Activated CD8-positive, alpha-beta memory T cell treated with anti-CD3 and anti-CD28 coated beads, Interleukin-2, amount 50 U/mL, for 48 hours (primary cell): Measurements from ENCODE around the gene GPSM1.
"Not testable (repeated sequence)": the region's sequence is repeated elsewhere in the genome, so short reads cannot be mapped to it uniquely, and the experiment has no call there.

Source experiments
- DNase-seq: peaks from one replicate; pipeline ENCODE4 v3.0.0-alpha.2; 2020

GPSM1 gene

DNA sequence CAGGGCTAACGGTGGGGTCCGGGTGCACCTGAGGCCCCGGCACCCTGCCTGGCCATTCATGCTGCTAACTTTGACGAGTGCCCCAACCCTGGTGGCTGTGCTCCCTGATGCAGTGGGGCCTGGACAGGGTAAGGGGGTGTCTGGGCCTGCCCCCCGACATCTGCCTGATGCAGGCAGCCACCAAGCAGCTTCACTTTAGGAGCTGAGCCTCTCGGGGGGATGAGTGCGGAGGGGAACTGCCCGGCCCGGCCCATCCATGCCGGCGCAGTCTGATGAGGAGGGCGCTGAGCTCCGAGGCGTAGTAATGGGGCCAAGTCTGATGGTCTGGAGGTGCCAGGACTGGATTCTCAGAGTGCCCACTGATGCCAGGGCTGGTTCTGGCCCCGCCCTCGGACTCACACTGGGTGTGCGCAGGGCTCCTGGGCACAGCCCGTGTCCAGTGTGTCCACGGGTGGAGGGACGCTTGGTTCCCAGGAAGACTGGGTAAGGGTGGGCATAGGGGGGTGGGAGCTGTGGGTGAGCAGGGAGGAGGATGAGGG lies 19.7 kb downstream of the GPSM1 start:
- no peak for DNase-seq

DNA sequence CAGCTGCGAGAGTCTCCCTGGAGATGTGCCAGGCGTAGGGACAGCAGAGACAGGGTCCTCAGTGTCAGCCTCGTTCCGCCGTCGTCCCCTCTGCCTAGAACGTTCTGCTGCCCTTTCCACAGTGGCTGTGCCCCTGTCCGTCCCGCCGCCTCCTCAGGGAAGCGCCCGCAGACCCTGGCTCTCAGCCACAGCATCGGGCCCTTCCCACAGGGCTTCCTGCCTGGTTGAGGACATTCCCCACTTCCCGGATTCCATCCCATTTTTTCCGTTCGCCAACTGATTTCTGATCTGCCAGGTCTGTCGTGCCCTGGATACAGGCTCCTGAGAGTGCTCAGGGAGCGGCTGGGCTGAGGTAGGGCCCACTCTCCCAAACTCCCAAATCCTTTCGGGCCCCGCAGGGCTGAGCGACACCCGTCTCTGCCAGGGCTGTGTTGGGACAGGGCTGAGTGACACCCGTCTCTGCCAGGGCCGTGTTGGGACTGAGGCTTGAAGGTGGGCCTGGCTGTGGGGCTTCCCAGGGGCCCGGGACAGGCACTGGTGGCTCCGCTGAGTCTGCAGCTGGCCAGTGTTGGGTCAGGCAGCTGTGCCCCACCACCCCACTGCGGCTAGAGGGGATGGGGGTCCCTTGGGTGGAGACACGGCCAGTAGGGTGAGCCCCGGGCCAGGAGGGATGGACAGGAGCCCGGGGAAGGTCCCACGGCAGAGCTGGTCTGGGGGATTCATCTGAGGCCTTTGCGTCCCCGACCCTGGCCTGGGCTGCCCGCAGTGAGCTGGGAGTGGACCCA lies 20.3 kb downstream of the GPSM1 start:
- no peak for DNase-seq

GRCh38 chr9:136348691-136349090 lies 21.4 kb downstream of the GPSM1 start:
- no peak for DNase-seq

GRCh38 chr9:136349546-136349945 lies 22.2 kb downstream of the GPSM1 start:
- DNase-seq = no peak

GRCh38 chr9:136351252-136351800 lies 24.0 kb downstream of the GPSM1 start:
- no peak for DNase-seq

DNA sequence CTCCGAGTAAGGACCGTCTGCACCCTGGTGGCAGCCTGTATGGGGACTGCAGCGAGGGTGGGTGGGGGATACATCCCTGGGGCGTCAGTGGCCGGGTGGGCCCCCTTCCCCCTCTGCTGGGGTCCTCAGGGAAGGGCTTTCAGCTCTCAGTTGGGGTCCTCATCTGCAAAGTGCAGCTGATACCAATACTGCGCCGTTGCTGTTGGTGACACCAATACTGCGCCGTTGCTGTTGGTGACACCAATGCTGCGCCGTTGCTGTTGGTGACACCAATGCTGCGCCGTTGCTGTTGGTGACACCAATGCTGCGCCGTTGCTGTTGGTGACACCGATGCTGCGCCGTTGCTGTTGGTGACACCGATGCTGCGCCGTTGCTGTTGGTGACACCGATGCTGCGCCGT lies 24.5 kb downstream of the GPSM1 start:
- DNase-seq = not testable (repeated sequence)

GRCh38 chr9:136352682-136353081 lies 25.3 kb downstream of the GPSM1 start:
- DNase-seq = no peak

DNA sequence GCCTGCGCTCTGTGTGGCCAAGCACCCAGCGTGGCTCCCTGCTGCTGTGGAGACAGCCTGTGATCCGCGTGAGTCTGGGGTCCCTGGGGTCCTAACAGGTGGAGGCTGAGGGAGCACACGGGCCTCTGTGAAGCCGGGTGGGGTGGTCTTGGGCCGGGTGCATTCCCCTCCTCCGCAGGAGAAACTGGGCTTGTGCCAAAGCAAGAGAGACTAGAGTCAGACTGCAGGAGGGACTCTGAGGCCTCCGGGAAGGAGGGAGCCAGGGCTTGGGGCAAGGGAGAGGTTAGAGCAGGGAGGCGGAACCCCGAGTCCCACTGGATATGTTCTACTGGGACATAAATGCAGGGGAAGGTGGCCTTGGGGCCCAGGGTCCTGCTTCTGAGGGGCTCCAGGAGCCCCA lies 25.7 kb downstream of the GPSM1 start:
- DNase-seq = no peak

- no peak for DNase-seq
Observed at GRCh38 chr9:136353757-136354488, 26.6 kb downstream of the GPSM1 start.

GRCh38 chr9:136354592-136355085 lies 27.3 kb downstream of the GPSM1 start:
- no peak for DNase-seq

- DNase-seq = no peak
Observed at GRCh38 chr9:136355616-136356557, 28.5 kb downstream of the GPSM1 start.

DNA sequence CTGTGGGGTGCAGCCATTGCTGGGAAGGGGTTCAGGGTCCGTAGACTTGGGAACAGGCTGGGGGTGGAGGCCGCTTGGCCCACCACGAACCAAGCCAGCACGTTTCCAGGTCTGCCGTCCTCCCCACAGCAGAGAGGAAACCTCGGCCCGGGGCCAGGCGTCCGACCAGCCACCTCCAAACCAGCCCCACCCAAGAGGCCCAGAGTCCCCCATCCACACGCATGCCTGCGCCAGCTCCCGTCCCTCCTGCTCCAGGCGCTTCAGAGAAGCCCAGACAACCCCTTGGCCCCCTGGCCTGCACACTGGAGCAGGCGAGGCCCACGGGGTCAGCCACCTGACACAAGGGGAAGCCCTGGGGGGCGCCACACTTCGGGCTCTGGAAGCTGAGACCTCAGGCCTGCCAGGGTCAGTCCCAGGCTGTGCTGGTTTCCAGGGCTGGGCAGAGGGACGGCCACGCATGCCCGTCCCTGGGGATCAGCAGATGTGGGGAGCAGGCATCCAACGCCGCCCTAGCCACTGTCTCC lies 29.9 kb downstream of the GPSM1 start:
- no peak for DNase-seq

GRCh38 chr9:136358016-136358415 lies 30.7 kb downstream of the GPSM1 start:
- DNase-seq = no peak

- DNase-seq = no peak
Observed at GRCh38 chr9:136358888-136359287, 31.5 kb downstream of the GPSM1 start.

DNA sequence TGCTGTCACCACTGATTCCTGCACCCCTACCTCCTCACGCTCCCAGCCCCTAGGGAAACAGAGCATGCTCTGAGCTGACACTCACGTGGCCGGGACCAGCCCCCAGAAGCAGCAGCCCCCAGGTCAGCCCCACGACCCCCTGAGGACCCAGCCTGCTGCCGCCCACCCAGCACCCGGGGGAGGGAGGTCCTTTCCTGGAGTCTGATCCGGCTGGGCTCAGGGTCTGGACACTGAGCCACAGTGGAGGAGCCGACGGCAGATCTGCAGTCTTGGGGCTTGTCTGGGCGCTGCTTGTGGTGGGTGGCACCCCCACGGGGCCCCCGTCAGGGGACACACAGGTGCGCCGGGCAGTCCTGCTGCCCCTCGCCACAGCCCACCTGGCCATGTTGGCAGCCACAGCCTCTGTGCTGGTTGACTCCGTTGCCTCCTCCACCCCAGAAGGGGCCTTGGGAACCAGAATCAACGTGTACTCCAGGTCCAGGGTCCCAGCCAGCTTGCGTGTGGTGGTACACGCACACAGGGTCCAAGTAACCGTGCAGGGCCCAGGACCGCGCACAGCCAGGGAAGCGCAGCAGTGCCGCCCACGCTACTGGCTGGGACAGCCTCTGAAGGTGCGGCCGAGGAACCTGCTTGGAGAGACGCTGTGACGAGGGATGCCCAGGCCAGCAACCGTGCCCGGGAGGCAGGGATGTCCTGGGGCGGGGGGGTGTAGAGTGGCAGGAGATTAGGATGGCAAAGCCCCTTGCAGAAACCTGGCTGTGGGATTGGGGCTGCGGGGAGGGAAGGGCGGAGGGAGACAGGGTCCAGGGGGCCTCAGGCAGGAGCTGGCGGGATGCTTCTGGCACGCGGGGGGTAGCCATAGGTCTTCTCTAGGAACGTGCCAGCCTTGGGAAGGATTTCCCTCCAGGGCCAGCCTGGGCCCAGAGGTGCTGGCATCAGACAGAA lies 32.7 kb downstream of the GPSM1 start:
- no peak for DNase-seq

DNA sequence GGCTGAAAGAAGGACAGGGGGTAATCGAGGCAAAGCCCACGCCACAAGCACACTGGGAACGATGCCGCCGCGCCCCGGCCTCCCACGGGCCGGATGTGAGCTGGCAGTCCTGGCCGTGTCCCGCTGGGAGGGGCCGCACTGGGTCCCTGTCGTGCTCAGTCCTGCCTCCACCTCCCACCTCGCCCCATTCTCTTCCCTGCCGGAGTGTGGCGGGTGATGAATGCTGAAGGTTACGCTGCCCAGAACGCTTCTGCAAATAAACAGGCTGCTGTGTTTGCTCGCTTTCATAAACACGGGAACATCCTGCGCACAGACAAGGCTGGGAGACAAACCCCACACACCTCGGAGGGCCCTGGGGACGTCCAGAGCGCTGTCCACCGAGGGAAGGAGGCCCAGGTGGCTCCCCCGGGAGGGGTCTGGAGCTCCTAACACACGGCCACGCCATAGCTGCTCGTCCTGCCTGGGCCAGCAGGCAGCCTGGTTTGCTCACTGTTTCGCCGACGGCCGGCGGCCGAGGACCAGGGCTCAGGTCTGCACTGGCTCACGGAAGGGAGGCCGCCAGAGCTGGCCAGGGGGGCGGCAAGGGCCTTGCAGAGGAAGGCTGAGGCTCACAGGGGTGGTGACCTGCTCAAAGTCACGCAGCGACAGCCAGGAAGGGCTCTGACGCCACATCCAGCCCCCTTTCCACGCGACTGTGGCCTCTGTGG lies 33.9 kb downstream of the GPSM1 start:
- DNase-seq = no peak

DNA sequence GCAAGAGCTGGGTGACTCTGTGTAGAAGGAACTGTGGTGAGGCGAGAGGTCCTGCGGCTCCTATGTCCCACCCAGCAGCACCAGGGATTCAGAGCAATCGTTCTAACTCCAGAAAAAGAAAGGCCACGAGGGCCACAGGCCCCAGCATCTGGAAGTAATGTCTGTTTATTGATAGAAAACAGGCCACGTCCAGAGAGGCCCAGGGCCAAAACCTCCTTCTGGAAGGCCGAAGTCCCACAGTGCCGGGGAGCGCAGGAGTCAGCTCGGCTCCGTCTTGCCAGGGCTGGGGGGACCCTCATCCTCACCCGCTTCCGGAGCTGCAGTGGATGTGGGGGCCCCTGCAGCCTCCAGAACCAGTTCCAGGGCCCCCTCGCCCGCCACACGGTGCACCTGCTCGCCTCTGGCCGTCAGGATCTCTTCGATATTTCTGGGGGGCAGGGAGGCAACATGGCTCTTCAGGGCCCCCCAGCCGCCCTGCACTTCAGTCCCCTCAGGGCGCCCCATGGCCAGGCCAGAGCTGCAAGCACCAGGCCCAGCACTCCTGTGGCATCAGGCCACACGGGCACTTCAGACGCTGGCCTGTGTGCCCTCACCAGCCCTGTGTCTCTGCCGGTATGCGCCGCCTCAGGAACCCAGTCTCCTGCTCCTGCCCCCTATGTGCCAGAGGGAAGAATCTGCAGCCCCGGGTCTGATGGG lies 34.6 kb downstream of the GPSM1 start:
- DNase-seq = no peak

GRCh38 chr9:136362450-136362784 lies 35.1 kb downstream of the GPSM1 start:
- DNase-seq = no peak

- DNase-seq = peak; percentile 98
Observed at GRCh38 chr9:136363106-136363948, 36.0 kb downstream of the GPSM1 start, which contains the start of gene DNLZ. DNLZ (minus strand) TSS chr9:136363744; CDS start chr9:136363714, 30 bp downstream.
